Measurements from ENCODE around the gene FIZ1.
A peak's percentile ranks its signal among the peaks of the same experiment; 100 is the strongest.

FIZ1 gene

DNA sequence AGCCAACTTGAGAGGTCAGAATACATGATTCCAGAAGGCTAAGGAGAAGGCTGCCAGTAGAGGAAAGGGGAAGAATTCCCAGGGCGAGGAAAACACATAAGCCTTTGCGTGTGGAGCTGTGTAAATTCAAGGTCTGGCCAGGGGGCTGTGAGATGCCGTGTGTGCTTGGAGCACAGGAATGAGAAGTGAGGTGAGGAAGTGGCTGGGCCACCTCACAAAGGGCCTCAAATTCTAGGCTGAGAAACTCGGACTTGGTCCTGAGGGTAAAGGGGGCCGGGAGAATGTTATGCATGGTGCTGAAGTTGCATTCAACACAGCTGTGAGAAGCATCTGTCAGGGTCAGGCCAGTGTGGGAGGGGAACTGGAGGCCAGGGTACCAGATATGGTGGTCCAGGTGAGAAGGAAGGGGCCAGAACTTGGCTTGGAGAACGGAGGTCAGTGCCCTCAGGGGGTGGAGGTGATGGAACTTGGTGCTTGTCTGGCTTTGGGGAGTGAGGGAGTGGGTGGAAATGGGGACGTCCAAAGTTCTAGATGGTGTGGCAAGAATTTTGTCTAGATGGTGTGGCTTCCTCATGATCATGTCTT, 36.6 kb upstream of the FIZ1 start:
- no peak for DNase-seq

DNA sequence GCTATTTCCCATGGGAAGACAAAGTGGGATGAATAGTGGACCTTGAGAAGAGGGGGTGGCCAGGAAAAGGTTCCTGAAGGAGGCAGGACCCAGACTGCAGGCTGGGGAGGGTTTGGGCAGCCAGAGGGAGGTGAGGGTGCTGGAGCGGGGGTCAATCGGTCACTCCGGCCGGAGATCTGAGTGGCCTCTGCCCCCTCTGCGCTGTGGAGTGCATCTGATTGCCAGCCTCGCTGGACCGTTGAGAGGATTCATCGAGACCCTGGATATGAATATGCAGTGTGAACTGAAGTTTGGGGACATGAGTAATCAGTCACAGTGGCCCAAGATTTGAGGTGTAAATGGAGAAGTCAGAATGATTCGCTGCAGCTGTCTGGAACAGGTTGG, 36.0 kb upstream of the FIZ1 start:
- no peak for DNase-seq

DNA sequence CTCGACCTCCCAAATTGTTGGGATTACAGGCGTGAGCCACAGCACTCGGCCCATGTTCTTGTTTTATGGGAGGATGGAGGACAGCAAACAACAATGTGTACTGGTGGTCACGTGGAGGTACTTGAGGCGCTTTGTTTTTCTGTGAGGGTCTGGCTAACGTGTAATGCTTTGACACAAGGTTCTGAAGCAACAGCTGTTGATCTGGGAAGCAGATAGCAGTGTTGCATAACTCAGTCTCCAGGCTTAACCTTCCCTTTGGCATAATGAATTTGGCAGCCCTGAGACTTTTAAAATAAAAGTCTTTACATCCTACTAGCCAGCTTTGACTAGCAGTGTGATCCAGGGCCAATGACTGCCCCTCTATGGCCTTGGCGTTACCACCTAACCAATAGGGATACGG, 34.5 kb upstream of the FIZ1 start:
- no peak for DNase-seq

DNA sequence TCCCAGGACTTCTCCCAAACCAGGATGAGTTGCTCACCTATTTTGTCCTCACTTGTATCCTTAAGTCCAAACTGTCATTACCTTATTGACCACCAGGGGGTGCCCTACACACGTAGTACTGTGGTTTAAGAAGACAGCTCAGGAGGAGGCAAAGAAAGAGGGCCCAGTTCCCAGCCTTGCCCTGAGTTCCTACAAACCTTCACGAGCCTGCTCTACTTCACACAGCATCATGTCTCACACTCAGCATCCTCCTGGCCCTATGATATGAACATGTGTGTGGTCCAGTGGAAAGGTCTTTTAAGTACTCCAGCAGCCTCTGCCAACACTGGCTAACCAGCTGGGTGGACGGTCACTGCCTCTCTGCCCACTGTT, 33.1 kb upstream of the FIZ1 start:
- DNase-seq = peak; percentile 82

DNA sequence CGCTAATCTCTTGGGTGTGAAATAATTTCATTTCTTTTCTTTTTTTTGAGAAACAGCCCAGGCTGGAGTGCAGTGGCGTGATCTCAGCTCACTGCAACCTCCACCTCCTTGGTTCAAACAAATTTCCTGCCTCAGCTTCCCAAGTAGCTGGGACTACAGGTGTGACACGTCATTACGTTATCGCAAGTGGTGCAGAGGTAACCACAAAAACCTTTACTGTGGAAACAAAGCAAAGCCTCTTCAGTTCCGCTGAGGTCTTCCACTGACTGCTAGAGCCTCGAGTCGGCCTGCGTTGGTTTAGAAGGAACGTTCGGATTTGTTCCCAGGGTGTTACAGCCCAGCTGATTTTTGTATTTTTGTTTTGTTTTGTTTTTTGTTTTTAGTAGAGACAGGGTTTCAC, 27.0 kb upstream of the FIZ1 start:
- DNase-seq = peak; percentile 64

DNA sequence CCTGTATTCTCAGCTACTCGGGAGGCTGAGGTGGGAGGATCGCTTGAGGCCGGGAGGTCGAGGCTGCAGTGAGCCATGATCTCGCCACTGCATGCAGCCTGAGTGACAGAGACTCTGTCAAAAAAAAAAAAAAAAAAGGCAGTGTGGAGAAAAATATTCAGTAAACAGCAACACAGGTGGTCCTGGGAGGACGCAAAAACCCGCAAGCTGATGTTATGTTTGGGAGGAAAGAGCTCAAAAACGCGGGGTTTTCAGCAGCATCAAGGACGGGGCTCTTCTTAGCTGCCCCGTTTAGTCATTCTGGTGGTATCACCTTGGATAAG, 25.6 kb upstream of the FIZ1 start:
- DNase-seq = no peak

DNA sequence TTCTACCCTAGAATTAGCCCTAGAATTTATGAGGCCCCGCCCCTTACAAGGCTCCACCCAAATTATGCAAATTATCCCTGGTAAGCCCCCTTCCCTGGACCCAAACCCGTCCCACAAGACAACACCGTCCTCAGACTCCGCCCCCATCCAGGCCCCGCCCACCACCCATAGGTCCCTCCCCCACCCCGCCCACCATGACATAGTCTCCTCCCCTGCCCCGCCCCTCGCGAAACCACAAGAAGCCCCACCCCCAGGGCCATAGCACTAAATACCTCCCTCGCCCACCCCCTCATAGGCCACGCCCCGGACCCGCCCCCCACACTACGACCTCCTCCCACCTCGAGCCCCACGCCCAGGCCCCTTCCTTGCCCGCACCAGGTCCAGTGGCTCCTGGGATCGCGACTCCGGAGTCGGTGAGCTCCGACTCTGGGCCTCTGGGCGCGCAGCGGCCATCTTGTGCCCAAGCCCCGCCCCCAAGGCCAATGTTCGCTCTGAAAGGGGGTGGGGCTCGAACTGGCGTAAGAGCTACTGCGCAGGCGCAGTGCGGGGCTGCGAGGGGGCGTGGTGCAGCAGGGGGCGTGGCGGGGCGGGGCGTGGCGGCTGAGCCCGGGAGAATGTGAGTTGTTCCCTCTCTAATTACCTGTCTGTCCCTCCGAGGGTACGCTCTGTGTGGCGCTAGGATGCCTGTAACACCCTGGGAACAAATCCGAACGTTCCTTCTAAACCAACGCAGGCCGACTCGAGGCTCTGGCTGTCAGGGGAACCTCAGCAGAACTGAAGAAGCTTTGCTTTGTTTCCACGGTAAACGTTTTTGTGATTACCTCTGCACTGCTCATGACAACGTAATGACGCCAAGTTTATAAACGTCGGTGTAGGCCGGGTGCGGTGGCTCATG, 25.0 kb upstream of the FIZ1 start, which contains the start of gene ZNF784:
ZNF784 (minus strand) TSS at position 458 of the 895 bp plus-strand sequence; CDS start at position 453, 5 bp downstream.
- DNase-seq = peak; percentile 91

DNA sequence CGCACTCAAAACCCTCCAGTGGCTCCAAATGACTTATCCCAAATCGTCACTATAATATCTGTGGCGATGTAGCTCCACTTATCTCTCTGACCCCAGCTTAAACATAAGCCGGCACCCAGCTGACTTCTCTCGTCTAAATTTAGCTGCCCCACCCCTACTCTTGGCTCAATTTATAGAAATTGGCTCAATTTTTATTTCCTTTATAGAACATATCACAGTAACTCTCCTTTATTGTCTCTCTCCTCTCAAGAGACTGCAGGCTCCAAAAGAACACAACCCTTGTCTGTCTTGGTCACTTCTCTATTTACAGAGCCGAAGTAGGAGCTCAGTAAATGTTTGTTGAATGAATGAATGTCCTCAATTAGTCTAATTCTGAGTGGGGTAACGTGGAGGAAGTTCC, 24.2 kb upstream of the FIZ1 start:
- no peak for DNase-seq

DNA sequence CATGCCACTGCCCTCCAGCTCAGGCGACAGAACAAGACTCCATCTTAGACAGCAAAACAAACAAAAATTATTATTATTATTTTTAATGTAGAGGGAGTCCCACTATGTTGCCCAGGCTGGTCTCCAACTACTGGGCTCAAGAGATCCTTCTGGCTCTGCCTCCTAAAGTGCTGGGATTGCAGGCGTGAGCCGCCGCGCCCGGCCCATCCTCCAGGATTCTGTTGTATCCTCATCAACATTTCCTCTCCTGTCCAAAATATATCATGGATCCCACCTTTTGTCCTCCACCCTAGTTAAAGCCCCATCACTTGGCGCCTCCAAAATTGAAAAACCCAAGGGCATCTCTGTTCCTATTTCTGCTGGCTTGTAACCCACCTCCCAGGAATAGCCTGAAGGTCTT, 23.8 kb upstream of the FIZ1 start:
- DNase-seq = no peak

DNA sequence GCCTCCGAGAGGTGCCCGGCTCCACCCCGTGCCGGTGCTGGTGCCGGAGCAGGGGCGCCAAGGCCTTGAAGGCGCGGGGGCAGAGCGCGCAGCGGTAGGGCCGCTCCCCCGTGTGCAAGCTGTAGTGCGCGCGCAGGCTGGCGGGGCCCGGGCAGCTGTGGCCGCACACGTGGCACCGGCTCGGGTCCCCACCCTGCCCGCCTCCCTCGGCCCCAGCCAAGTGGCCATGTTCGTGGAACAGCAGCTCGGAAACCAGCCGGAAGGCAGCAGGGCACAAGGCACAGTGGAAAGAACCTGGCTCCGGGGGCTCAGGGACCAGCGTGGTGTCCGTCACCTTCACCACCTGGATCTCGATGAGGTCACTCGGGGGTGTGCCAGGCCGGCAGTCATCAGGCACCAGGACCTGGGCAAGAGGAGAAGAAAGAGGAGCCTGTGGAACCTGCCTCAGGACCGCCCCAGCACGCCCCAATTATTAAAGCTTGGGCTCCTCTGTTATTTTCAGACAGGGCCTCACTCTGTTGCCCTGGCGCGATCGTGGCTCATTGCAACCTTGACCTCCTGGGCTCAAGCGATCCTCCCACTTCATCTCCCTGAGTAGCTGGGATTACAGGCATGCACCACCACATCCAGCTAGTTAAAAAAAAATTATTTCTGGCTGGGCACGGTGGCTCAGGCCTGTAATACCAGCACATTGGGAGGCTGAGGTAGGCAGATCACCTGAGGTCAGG, 23.1 kb upstream of the FIZ1 start:
- no peak for DNase-seq

DNA sequence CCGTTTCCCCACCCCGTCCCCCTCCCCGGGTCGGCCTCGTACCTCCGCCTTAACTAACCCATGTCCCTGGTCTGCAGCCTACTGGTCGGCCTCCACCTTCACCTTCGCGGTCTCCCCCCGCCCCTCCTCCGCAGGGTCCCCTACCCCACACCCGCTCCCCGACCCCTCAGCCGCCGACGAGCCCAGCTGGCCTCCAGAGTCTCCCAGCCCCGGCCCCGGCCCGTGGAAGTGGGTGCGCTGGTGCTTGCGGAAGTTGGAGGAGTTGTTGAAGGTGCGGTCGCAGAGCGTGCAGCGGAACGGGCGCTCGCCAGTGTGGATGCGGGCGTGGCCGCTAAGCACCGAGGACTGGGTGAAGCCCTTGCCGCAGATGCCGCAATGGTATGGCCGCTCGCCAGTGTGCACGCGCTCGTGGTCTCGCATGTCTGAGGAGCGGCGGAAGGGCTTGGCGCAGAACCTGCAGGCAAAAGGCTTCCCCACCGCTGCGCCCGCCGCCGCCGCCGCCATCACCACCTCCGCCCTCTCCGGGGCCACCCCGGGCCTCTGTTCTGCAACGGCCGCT, 22.4 kb upstream of the FIZ1 start:
- no peak for DNase-seq

DNA sequence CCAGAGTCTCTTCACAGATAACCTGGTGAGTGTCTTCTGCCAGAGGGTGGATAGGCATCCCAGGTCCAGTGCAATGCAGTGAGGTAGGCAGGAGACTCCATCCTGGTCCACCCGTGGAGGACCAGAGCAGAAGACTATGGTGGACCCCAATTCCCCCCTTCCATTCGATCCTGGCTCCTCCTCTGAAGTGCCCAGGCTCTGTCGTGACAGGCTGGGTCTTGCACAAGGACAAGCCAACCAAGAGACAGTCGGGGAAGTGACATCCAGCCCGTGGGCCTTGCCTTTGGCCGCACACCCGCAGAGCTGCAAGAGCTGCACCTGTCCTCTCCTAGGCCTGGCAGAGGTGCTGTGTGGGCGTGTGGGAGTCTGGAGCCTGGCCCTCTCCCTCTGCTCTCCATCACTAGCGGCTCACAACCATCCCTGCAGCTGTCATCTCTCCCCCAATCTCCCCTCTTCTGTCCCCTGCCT, 21.9 kb upstream of the FIZ1 start:
- DNase-seq = no peak

DNA sequence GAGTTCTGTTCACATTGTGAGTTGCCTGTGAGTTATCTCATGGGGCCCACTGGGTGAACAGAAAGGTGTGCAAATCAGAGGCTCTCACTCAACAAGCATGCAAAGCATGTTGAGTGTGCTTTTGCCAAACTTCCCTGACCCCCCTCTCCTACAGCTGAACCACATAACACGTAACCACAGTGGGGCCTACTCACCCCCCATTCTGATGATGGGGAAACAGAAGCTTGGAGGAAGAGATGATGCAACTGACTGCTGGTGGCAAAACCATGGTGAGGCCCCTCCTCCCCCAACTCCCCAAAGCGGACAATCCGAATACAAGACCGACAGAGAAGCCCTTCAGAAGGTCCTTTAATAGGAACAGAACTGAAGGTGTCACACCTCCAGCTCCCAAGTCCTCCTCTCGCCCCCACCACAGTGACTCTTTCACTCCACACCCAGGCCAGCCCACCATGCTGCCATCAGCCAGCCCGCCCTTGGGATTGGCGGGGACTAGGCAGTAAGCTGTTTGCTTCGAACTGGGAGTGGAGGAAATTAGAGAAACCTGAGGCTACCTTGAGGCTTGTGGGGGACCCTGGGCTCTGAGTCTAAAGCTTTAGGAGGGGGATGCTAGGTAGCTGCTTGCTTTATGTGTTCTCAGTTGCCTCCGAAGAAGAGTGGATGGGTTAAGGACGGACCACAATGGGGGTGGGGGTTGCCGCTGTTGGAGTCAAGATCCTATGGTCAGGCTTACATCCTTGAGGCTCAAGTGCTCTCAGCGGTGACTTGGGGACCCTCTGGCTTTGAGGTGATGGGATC, 21.3 kb upstream of the FIZ1 start:
- DNase-seq = peak; percentile 57

DNA sequence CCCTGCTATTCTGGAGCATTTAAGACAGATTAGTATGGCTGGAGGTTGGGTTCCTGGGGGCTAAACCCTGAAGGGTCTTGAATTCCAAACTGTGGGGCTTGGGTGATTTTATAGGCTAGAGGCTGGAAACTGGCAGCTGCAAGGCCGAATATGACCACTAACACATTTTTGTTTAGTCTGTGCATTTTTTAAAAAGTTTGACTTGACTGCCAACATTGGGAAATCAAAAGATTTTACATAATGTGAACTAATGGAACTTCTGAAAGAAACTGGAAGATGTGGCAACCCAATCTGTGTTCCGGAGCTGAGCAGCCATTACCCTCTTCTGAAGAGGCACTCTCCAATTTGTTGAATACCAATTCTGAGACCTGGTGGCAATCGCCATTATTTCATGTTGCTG, 20.0 kb upstream of the FIZ1 start:
- DNase-seq = no peak

DNA sequence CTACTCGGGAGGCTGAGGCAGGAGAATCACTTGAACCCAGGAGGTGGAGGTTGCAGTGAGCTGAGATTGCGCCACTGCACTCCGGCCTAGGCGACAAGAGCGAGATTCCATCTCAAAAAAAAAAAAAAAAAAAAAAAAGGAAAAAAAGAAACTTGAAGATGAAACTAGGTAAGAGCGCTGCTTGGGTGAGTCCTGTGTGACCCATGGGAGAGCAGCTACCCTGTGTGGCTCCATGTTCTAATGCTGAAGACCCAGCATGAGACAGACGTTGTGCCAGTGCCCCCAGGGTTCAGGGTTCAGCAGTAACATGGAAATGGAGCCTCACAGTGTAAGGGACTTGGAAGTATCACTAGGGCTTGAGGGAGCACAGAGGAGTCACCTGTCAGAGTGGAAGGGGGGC, 19.1 kb upstream of the FIZ1 start:
- DNase-seq = no peak

DNA sequence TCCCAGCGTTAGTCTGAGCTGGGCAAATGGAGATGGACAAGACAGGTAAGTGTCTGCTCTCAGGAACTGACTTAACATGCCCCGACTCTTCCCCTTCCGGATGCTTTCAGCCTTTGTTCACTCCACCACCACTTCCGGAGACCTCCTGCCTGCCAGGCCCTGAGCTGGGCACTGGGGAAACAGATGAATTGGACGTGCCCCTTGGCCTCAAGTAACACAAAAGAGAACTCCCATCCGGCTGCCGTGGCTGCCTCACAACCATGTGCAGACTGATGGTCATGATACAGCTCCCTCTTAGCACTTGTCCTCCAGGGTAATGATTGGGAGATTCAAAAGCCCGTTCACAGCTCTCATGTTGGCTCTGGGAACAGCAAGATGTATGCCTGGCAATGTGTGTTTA, 18.1 kb upstream of the FIZ1 start:
- DNase-seq = no peak

DNA sequence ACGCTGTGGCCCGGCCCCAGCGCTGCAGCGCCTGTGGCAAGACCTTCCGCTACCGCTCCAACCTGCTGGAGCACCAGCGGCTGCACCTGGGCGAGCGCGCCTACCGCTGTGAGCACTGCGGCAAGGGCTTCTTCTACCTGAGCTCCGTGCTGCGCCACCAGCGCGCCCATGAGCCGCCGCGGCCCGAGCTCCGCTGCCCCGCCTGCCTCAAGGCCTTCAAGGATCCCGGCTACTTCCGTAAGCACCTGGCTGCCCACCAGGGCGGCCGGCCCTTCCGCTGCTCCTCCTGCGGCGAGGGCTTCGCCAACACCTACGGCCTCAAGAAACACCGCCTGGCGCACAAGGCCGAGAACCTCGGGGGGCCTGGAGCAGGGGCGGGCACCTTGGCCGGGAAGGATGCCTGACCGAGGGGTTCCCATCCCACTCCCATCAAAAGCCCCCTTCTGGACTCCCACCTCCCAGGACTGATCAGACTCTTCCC, 17.1 kb upstream of the FIZ1 start:
- no peak for DNase-seq

DNA sequence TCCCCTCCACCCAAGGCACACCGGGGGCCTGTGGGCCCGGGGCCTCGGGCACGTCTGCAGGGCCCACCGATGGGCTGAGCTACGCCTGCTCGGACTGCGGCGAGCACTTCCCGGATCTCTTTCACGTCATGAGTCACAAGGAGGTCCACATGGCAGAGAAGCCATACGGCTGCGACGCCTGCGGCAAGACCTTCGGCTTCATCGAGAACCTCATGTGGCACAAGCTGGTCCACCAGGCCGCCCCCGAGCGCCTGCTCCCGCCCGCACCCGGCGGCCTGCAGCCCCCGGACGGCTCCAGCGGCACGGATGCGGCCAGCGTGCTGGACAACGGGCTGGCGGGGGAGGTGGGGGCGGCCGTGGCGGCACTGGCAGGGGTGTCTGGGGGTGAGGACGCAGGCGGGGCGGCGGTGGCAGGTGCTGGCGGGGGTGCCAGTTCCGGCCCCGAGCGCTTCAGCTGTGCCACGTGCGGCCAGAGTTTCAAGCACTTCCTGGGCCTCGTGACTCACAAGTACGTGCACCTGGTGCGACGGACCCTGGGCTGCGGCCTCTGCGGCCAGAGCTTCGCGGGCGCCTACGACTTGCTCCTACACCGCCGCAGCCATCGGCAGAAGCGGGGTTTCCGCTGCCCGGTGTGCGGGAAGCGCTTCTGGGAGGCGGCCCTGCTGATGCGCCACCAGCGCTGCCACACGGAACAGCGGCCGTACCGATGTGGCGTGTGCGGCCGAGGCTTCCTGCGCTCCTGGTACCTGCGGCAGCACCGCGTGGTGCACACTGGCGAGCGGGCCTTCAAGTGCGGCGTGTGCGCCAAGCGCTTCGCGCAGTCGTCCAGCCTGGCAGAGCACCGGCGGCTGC, 16.5 kb upstream of the FIZ1 start:
- DNase-seq = no peak

DNA sequence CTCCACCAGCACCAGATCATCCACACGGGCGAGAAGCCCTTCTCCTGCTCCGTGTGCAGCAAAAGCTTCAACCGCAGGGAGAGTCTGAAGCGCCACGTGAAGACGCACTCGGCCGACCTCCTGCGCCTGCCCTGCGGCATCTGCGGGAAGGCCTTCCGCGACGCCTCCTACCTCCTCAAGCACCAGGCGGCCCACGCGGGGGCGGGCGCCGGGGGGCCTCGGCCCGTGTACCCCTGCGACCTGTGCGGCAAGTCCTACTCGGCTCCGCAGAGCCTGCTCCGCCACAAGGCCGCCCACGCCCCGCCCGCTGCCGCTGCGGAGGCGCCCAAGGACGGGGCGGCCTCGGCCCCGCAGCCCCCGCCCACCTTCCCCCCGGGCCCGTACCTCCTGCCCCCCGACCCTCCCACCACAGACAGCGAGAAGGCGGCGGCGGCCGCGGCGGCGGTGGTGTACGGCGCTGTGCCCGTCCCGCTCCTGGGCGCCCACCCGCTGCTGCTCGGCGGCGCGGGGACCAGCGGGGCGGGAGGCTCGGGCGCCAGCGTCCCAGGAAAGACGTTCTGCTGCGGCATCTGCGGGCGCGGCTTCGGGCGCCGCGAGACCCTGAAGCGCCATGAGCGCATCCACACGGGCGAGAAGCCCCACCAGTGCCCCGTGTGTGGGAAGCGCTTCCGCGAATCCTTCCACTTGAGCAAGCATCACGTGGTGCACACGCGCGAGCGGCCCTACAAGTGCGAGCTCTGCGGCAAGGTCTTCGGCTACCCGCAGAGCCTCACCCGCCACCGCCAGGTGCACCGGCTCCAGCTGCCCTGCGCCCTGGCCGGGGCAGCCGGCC, 15.6 kb upstream of the FIZ1 start:
- no peak for DNase-seq

DNA sequence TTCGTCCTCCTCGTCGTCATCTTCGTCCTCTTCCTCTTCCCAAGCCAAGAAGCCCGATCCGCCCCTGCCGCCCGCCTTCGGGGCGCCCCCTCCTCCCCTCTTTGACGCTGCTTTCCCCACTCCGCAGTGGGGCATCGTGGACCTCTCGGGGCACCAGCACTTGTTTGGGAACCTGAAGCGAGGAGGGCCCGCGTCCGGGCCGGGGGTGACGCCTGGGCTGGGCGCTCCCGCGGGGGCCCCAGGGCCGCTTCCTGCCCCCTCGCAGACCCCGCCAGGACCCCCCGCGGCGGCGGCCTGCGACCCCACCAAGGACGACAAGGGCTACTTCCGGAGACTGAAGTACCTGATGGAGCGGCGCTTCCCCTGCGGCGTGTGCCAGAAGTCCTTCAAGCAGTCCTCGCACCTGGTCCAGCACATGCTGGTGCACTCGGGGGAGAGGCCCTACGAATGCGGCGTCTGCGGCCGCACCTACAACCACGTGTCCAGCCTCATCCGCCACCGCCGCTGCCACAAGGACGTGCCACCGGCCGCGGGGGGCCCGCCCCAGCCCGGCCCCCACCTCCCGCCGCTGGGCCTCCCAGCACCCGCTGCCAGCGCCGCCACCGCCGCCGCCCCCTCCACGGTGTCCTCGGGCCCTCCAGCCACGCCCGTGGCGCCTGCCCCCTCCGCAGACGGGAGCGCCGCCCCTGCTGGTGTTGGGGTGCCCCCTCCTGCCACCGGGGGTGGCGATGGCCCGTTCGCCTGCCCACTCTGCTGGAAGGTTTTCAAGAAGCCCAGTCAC, 14.8 kb upstream of the FIZ1 start:
- no peak for DNase-seq
